ENCODE results near the gene PER1. TPM values are rescaled to one million over a fixed set of nuclear protein-coding genes. Genes with fewer than 3 reads are reported as not detected.

The PER1 gene
- total RNA-seq, 4 donors from 2014 or later: 67.1 to 188 (median 136) TPM

DNA sequence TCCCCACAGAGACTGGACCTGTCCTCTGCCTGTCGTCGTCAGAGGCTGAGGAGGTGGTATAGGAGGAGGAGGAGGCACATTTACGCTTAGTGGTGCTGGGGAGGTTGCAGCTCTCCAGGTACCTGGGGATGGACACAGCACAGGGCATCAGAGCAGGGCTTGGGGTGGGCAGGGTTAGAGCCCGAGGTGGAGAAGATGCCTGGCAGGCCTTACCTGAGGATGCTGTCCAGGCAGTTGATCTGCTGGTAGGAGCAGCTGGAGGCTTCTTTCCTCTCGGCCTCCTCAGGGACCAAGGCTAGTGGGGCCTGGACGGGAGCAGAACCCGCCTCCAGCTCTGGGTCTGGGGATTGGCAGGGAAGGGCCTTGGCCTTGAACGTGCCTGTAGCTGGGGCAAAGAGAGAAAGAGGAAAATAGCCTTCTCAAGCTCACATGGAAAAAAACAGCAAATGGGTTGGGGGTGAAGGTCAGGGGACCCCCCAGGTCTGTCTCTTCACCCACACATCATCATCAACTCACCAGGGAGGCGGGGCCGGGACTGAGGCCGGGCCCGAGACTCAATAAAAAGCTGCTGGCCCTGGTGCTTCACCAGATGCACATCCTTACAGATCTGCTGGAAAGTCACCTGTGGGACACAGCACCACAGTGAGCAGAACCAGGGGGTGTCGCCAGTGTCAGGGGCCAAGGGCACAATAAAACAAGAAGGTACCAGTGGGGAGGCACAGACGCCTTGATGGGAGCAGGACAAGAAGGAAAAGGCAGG, 5.6 kb downstream of the PER1 start:
- Histone ChIP-seq H3K36me3 (peaks cover 15 to 93% of the 10 kb centered on the region in 2 donors), H3K27ac (peak overlapping the region; percentile 4 to 100 (median 99)), H3K4me3 (no peak overlapping the region), H3K27me3 (no peaks in the 10 kb centered on the region), H3K4me1 (peaks cover 0 to 94% (median 20%) of the 10 kb centered on the region in 3 donors), H3K9me3 (no peaks in the 10 kb centered on the region)
- ATAC-seq: no peak
- WGBS, 2 donors (ENCODE audit: low coverage in 1 of 2): 78 to 81% methylated on average over 5 to 6 of the region's 14 CpGs
- TF ChIP-seq, protein P1, sequence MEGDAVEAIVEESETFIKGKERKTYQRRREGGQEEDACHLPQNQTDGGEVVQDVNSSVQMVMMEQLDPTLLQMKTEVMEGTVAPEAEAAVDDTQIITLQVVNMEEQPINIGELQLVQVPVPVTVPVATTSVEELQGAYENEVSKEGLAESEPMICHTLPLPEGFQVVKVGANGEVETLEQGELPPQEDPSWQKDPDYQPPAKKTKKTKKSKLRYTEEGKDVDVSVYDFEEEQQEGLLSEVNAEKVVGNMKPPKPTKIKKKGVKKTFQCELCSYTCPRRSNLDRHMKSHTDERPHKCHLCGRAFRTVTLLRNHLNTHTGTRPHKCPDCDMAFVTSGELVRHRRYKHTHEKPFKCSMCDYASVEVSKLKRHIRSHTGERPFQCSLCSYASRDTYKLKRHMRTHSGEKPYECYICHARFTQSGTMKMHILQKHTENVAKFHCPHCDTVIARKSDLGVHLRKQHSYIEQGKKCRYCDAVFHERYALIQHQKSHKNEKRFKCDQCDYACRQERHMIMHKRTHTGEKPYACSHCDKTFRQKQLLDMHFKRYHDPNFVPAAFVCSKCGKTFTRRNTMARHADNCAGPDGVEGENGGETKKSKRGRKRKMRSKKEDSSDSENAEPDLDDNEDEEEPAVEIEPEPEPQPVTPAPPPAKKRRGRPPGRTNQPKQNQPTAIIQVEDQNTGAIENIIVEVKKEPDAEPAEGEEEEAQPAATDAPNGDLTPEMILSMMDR (IDR thresholded peaks at IDR 0.05): no peak
- TF ChIP-seq POLR2A (IDR thresholded peaks at IDR 0.05) (no peak), EP300 (IDR thresholded peaks at IDR 0.05) (no peak), POLR2AphosphoS5 (IDR thresholded peaks at IDR 0.05) (no peak)

DNA sequence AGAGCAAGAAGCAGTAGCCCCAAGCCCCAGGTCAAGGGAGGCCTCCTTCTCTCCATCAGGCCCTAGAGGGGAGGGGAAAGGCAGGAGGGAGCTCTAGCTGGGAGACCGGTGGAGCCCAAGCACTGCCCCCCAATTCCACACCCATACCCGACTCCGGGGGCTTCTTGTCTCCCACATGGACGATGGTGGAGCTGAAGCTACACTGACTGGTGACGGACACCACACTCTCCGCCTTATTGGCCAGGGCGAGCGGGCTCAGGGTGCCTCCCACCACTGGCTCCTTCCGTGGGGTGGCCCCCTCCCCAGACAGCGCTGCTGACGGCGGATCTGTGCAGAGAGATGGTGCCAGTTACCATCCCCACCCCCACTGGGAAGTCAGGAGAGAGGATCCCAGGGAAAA, 6.4 kb downstream of the PER1 start:
- no peak for ATAC-seq
- Histone ChIP-seq H3K9me3 (no peaks in the 10 kb centered on the region), H3K4me1 (peaks cover 0 to 99% (median 20%) of the 10 kb centered on the region in 3 donors), H3K36me3 (peaks cover 15 to 100% of the 10 kb centered on the region in 2 donors), H3K27me3 (no peaks in the 10 kb centered on the region), H3K4me3 (no peak overlapping the region), H3K27ac (peak overlapping the region; percentile 4 to 100 (median 99))
- no peak for TF ChIP-seq POLR2AphosphoS5 (IDR thresholded peaks at IDR 0.05)
- TF ChIP-seq POLR2A (IDR thresholded peaks at IDR 0.05): no peak
- TF ChIP-seq, protein P1 (IDR thresholded peaks at IDR 0.05): no peak
- no peak for TF ChIP-seq EP300 (IDR thresholded peaks at IDR 0.05)
- 100% methylated on average over 1 of the region's 12 CpGs; no CpG with 5 or more reads in 1 of the 2 donors for WGBS, 2 donors (ENCODE audit: low coverage in 1 of 2)

- H3K4me1 ChIP-seq: peaks cover 0 to 99% (median 8%) of the 10 kb centered on the region in 3 donors
- TF ChIP-seq, protein P1 (IDR thresholded peaks at IDR 0.05): no peak
- TF ChIP-seq POLR2A (IDR thresholded peaks at IDR 0.05) (no peak), EP300 (IDR thresholded peaks at IDR 0.05) (no peak), POLR2AphosphoS5 (IDR thresholded peaks at IDR 0.05) (no peak)
- peak overlapping the region in 3 of 4 donors; percentile 99 to 100 (median 99) for H3K27ac ChIP-seq
- H3K27me3 ChIP-seq: no peaks in the 10 kb centered on the region
- H3K9me3 ChIP-seq: no peaks in the 10 kb centered on the region
- ATAC-seq: no peak
- H3K36me3 ChIP-seq: peaks cover 15 to 100% of the 10 kb centered on the region in 2 donors
- WGBS, 2 donors (ENCODE audit: low coverage in 1 of 2): 58 to 83% methylated on average over 4 to 5 of the region's 15 CpGs
- no peak overlapping the region for H3K4me3 ChIP-seq
These were observed 7.6 kb downstream of the PER1 start for GRCh38 chr17:8144401-8145231.

GRCh38 chr17:8143581-8144400, 8.4 kb downstream of the PER1 start:
- Histone ChIP-seq H3K4me1 (peaks cover 0 to 99% (median 7%) of the 10 kb centered on the region in 3 donors), H3K36me3 (peaks cover 15 to 96% of the 10 kb centered on the region in 2 donors), H3K4me3 (no peak overlapping the region), H3K9me3 (no peaks in the 10 kb centered on the region), H3K27ac (peak overlapping the region in 3 of 4 donors; percentile 99 to 100 (median 99)), H3K27me3 (no peaks in the 10 kb centered on the region)
- TF ChIP-seq EP300 (IDR thresholded peaks at IDR 0.05) (no peak), POLR2AphosphoS5 (IDR thresholded peaks at IDR 0.05) (peak; percentile 19)
- WGBS, 2 donors (ENCODE audit: low coverage in 1 of 2): 88% methylated on average over 7 to 12 of the region's 22 CpGs
- ATAC-seq: no peak

Data from gastroesophageal sphincter (tissue), 4 donors.